Stimulated activated CD8-positive, alpha-beta memory T cell treated with anti-CD3 and anti-CD28 coated beads, Interleukin-7, amount 100 ng/mL, for 24 hours (primary cell): Measurements from ENCODE around the gene NT5C3A.
"Not testable (repeated sequence)": the region's sequence is repeated elsewhere in the genome, so short reads cannot be mapped to it uniquely, and the experiment has no call there.

Source experiments
- DNase-seq: peaks from one replicate; pipeline ENCODE4 v3.0.0-alpha.2; 2020; ENCODE audit warnings: low read depth

The NT5C3A gene

DNA sequence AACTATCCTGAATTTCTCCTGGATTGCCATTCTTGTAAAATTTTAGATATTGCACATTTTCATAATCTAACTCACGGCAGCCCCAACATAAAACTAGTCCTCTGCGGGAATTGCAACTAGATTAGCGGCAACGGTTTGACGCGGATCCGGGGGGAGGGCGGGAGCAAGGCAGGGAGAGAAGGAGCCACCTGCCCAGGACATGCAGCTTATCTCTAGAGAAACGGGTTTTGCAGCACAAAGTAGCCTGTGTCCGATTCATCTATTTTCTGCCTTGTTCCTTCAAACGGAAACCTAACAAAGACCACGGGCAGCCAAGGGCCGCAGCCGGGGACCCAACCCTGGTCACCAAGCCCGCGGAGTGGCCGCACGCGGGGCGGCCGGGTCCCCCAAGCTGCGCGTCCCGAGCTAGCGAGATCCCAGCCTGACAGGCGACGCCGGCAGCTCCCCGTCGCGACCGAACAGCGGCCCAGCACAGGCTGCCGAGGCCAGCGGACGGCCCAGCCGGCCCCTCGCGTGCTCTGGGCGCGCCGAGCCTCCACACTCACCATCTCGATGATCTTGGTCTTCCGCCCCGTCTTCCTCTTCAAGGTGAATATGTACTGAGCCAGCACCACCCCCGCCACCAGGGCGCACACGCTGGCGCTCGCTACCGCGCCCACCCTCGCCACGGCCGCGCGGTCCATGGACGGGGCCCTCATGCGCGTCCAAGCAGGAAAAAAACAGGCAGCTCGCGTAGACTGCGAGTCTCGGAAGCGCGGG is at the start of gene NT5C3A:
TSS of gene NT5C3A (minus strand) at position 754 of the 759 bp plus-strand sequence. CDS start at position 683, 71 bp downstream.
- peak; percentile 7 for DNase-seq

DNA sequence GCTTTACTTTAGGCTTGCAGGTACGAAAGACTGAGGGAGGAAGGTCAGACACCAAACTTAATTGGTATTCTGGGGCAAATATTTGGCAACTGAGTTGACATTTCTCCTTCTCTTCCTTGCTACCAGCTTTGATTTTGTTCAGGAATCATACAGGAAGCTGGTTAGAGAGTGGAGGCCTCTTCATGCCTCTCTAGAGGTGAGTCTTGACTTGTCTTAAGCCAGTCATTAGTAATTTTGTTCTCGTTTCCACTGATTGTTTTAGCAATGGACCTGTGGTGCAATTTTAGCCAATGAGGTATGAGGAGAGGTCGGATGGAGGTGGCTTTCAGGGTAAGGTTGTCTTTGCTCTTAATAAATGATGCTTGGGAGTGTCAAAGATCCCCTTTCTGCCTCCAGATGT is 49.0 kb upstream of the NT5C3A start:
- DNase-seq: no peak

DNA sequence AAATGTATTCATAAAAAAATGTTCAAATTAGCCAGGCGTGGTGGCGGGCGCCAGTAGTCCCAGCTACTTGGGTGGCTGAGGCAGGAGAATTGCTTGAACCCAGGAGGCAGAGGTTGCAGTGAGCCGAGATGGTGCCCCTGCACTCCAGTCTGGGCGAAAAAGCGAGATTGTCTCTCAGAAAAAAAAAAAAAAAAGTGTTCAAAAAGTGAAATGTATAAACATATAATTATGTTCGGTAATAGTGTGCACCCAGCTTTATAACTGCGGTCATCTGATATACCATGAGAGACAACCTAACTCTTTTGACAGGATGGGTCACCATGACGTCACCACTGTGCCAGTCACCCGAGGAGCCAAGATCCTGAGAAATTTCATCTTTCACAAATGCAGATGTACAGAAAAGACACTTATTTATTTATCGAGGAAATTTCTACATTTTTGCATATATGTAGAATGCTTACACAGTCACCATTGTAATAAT is 47.2 kb upstream of the NT5C3A start:
- no peak for DNase-seq

DNA sequence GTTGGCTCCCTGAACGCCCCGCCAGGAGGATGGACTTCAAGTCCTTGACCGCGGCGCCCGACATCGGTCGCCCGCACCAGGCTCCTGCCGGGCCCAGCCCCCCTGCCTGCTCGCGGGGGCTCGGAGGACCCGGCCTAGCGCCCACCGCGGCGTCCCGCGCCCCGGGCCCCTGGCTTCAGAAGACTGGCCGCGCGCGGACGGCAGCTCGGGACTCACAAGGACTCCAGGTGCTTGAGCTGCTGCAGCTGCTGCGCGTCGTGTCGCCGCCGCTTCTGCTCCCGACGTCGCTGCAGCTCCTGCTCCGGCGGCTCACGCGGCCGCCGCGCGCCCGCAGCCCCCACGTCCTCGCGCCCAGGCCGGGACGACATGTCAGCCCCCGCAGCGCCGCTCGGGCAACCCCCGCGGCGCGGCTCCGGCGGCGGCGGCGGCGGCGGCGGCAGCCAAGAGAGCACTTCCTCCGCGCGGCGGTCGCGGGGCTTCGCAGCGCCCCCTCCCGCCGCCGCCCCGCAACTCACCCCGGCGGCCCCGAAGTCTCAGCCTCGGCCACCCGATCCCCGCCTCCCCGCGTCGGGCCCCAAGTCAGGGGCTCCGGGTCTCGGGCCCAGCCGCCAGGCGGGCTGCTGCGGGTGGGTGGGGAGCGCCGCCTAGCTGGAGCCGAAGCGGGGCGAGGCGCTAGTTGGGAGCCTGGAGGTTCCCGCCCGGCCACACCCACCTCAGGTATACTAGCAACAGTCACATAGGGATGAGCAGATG is 46.6 kb upstream of the NT5C3A start, which contains the start of gene RP9:
TSS of gene RP9 (minus strand) at position 400 of the 753 bp plus-strand sequence. CDS start at position 368, 32 bp downstream.
- peak; percentile 52 for DNase-seq

DNA sequence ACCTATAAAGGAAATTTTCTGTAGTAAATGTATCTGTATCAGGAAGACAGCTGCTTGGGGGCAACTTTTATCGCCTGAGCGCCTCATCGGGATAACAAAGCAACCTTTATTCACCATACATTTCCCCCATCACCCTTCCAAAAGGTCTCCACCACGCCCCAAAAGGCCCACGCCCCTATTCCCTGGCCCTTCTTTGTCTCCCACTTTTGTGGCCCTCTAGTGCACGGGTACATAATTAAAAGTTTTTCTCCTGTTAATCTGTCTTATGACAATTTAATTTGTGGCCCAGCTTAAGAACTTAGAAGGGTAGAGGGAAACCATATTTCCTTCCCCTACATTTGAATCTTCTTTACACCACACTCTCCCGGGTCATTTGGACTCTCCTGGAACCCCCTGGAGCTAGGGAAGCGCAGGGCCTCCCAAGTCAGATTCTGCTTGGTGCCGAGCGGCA is 46.0 kb upstream of the NT5C3A start:
- no peak for DNase-seq

DNA sequence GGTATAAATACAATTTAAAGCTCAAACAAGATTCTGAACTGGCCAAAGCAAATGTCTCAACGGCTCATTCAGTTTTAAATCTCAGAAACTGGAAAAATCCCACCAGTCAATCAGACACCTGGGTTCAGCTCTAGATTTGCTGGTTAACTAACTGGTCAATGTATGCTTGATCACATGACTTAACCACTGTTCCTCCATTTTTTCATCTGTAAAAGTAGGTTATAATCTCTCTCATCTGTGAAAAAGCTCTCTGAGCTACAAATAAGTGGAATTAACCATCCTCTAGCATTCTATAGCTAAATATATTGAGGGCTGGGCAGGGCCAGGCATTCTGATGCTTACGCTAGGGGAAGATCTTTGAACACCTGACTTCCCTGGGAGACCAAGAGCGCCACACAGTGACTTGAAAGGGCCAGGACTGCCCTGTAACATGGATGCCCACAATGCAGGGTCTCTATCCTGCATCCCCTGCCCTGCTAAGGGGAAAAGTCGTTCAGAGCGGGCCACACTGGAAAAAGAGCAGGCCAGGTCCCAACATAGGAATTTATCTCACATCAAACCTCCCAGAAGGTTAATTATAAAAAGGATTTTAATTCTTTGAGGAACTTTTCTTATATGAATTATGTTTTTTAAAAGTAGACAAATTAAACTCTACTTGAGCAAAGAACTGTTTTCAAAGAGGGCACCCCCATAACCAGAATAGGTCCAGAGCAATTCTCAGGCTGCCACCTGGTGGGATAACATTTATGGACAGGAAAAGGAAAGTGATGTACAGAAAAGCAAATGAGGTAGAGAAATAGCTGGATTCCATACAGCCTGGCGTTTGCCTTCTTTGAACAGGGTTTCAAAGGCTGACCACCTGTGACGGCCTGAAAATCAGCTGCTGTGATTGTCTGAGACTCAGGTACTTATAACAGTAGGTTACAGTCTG is 44.8 kb upstream of the NT5C3A start:
- DNase-seq: no peak

DNA sequence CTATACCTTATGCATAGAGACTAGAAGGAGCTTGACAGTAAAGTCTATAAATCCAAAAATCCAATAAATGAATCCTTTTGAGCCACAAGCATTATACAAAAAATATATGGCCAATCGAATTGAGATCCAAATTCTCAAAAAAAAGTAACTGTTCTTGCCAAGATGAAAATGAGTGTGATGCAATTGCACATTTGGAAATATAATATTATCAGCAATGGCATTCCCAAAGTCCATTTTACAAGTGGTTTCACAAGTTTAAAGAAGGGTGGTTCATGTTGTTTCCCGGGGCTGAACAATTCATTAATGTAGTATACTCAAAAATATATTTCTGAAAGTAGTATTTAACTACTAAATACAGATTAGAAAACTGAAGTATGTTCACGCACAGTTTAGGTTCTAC is 39.3 kb upstream of the NT5C3A start:
- no peak for DNase-seq

DNA sequence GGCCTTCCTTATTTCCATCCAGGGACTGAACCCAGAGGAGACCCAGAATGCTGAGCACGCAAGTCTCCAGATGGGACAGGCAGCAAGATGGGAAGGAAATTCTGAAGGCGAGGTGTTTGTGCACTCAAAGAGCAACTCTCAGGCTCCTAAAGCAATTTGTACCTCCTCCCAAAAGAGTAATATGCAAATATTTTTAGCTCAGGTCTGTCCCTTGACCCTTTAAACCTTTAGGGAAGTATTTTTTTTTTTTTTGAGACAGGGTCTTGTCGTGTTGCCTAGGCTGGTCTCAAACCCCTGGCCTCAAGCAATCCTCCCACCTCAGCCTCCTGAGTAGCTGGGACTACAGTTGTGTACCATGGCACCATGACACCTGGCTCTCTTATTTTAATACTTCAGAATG is 38.2 kb upstream of the NT5C3A start:
- no peak for DNase-seq

DNA sequence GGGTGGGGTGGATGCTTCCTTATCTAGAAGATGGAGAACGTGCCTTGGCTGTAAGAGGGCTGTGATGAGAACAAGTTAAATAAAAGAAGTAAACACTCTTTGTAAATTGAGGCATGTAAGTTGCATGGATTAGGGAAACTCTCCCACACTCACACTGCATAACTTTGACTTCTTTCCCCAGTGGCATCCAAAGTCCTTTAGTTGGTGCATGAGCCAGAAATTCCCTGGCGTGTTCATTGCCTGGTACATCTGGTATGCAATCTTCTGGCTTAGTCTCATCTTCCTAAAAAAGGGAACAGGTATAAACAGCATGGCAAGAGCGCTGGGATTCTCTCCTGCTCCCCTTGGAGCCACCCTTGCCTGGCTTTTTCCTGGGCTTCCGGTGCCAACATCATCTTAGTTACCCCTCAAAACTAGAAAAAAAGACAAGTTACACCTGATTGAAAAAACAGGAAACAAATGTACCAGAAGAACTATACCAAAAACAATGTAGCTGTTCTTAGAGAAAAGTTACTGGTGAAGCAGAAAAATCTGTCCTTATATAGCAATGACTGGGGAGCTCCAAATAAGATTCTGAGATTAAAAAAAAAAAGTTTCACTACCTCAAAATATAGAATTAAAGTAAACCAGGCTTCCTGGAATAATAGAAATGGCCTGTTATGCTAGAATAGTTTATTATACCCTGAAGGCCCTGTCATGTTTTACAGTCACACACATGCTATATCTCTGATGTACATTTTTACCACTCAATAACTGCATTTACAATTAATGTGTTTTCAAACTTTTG is 36.8 kb upstream of the NT5C3A start:
- DNase-seq: no peak

DNA sequence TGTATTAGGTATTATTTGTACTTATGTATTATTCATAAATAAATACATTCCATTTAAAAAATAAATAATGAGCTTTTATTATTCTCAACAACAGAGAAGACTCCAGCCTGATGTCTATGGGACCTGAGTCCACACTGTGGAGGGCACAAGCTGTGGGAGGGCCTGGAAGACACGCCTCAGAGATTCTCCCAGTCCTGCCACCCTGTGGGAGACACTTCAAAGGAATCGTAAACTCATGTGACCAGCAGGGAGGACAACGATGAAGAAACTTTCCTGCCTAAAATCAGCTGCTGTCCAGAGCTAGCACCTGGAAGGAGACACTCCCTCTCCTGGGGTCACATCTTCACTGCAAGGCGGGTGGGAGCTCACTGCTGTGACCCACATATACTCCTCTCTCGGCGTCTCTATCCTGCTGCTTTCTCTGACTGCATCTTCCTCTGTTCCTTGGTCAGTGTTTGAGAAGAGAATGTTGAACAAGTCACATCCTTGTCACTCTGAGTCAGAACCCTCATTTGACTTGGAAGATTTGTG is 32.2 kb upstream of the NT5C3A start:
- DNase-seq: not testable (repeated sequence)

DNA sequence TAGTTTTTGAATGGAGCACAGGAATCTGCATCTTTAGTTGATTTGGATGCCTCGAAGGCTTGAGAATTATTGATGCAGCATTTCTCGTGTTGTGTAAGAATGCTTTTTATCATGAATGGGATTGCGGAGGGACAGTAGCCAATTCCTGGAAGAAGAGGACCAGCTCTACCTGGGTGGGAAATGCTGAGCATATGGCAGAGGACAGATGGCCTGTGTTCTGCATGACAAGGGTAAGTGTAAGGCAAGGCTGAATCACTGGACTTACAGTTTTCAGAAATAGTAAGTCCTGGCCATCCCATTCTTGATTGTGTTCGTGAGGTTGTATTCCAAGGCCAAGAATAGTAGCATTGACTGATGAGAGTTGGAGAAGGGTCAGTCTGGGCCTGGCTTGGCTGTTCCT is 30.7 kb upstream of the NT5C3A start:
- no peak for DNase-seq

DNA sequence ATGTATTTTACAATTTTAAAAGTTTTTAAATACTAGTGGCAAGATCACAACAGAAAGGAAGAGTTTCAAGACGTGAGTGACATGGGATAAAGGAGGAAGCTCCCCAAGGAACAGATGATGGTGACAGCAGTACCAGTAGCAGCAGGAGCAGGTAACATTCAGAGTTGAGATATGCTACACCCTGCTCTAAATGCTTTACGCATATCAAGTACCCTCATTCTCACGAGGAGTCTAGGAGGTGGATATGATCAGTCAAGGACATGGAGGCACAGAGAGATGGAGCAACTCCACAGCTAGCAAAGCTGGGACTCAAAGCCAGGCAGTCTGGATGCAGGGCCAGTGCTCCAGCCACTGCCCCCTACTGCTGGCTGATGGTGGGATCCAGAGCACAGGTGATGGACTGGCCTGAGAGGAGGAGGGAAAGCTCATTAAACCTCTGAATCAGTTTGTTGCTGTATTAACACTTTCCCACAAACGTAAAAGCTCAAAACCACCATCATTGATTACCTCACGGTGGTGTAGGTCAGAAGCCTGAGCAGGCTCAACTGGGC is 29.1 kb upstream of the NT5C3A start:
- DNase-seq: no peak

DNA sequence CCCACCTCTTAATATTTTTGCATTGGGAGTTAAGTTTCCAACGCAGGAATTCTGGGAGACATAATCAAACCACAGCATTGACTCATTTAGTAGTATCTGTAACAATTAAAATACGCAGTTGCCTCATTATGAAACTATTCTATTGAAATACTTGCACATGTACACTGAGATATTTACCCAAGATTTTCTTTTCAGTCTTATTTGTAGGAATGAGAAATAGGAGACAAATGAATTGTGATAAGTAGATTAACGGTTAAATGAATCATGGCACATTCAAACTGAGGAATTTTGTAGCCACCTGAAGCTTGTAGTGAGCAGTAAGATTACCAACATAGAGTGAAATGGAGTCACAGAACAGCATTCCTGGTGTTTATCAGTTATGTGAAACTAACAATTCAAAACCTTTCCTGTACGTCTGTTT is 28.5 kb upstream of the NT5C3A start:
- no peak for DNase-seq

DNA sequence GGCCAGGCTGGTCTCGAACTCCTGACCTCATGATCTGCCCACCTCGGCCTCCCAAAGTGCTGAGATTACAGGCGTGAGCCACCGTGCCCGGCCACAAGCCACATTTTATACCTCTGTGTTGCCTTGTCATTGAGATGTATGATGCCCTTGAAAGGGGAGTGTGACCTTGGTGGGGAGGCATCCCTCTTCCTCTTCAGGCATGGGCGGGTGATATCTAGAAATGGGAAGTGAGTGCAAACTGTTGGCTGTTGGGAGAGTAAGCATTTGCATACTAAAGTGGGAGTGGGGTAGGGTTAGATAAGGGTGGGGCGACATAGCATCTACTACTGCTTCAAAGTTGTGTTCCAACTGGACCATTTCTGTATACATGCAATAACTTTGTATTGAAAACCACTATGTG is 26.6 kb upstream of the NT5C3A start:
- DNase-seq: no peak

DNA sequence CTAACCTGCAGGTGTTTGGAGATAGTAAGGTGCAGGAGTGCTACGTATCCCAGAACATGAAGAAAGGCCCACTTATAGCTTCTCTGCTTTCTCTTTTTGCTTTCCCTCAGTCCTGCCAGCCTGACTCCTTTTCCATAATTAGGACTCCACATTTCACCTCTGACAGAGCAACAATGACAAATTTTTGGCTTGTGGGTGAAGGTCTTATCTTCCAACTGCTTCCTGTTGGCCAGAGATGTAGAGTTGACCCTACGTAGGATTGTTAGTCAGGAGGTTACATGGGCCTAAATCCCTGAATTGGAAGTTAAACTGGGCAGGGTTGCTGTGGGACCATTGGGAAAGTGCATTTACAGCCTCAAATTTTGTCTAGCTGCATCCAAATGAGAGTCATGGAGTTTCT is 25.3 kb upstream of the NT5C3A start:
- no peak for DNase-seq

DNA sequence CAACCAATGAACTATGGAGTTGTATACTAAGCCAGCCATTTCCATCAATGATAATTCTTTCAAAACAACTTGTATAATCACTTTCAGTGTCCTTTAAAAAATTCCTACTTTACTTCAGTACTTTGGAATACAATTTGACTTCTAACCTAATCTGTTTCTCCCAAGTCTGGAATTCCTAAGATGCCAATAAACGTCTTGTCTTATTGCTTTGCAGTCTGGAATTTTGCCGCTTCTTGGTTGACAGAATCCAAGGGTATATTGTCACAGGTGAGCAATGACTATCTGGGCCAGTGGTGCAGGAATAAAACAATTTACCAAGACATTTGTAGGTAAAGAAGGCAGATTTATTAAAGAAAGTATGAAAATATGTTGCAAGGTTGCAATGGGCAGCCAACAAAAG is 24.8 kb upstream of the NT5C3A start:
- DNase-seq: no peak

DNA sequence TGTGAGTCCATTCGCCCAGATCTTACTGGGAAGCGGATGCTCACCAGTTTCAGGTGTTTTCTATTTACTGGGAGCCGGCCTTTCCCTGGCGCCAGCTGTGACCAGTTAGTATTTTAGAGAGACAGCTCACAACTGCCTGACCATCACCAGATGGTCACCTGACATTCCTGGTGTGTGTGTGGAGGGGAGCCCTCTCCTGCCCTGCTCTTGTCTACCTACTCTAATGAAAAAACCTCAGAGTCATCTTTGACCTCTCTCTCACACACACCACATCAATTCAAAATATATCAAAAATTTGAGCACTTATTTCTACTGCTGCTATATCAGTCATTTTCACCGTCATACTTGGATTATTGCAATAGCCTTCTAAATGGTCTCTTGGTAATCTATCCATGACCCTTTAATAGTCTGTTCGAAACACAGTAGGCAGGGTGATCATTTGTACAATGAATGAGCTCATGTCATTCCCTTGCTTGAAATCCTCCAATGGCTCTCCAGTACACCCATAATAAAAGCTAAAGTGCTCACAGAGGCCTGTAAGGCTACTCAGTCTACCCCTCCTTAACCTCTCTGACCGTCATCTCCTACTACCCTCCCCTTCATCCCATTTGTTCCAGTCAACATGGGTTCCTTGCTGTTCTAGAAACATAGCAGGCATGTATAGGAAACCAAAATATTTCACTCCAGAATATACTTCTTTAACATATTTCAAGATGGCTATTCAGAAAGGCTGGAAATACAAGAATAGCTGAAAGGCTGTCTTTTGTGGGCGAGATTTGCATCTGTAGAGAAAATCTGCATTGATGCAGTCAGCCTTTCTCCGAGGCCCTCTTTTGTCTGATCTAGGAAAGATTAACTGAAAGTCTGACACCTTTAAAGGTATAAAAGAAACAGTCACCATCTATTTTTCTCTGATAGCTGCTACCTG is 17.5 kb upstream of the NT5C3A start:
- DNase-seq: no peak

DNA sequence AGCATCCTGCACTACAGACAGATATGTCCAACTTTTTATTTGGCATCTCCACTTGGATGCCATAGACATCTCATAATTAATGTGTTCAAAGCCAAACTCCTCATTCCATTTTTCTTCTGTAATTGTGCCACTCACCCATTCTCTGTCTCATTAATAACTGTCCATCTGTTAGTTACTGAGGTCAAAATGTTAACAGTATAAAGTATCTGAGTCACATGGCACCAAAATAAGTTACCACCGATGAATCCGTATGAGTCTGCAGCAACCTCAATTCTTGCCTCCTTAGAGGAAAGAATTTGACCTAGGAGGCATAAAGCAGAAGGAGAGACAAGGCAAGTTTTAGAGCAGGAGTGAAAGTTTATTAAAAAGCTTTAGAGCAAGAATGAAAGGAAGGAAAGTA is 16.5 kb upstream of the NT5C3A start:
- no peak for DNase-seq

DNA sequence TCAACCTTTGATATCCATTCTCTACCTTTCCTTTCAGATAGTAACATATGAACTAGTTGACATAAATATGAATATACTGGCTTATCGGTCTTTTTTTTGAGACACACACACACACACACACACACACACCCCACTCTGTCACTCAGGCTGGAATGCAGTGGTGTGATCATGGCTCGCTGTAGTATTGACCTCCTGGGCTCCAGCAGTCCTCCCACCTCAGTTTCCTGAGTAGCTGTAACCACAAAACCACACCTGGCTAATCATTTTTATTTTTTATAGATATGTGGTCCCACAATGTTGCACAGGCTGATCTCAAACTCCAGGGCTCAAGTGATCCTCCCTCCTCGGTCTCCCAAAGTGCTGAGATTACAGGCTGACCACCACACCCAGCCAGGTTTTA is 14.2 kb upstream of the NT5C3A start:
- no peak for DNase-seq
